HG02938 (cell line): ENCODE measurements around the gene SLC17A2.

Experiments
- ATAC-seq: cut with Tn5 transposase; IDR thresholded peaks from one replicate; pipeline ENCODE4 v1.9.1; 2021; ENCODE audit warnings: mild to moderate bottlenecking, moderate library complexity; ENCODE audit not compliant: unreplicated experiment

The SLC17A2 gene

GRCh38 chr6:25921525-25922203 lies 8.8 kb downstream of the SLC17A2 start:
- no peak for ATAC-seq

- no peak for ATAC-seq
Measured at GRCh38 chr6:25919657-25920056, 10.8 kb downstream of the SLC17A2 start.

- ATAC-seq: no peak
Measured at GRCh38 chr6:25918083-25918683, 12.3 kb downstream of the SLC17A2 start.

- no peak for ATAC-seq
Measured at GRCh38 chr6:25916789-25917490, 13.6 kb downstream of the SLC17A2 start.

GRCh38 chr6:25916330-25916729 lies 14.2 kb downstream of the SLC17A2 start:
- no peak for ATAC-seq

GRCh38 chr6:25913741-25914140 lies 16.8 kb downstream of the SLC17A2 start:
- no peak for ATAC-seq

- ATAC-seq: no peak
Measured at GRCh38 chr6:25911351-25911750, 19.1 kb downstream of the SLC17A2 start.

- ATAC-seq: no peak
Measured at GRCh38 chr6:25907475-25908014, 22.9 kb downstream of the SLC17A2 start.

GRCh38 chr6:25903467-25904099 lies 26.9 kb downstream of the SLC17A2 start:
- ATAC-seq: no peak

GRCh38 chr6:25902071-25902470 lies 28.4 kb downstream of the SLC17A2 start:
- ATAC-seq: no peak

- no peak for ATAC-seq
Measured at GRCh38 chr6:25900843-25901242, 29.6 kb downstream of the SLC17A2 start.

- no peak for ATAC-seq
Measured at GRCh38 chr6:25899580-25900408, 30.7 kb downstream of the SLC17A2 start.

- no peak for ATAC-seq
Measured at GRCh38 chr6:25899123-25899522, 31.4 kb downstream of the SLC17A2 start.

- ATAC-seq: no peak
Measured at GRCh38 chr6:25898289-25898977, 32.1 kb downstream of the SLC17A2 start.

- ATAC-seq: no peak
Measured at GRCh38 chr6:25896252-25896651, 34.2 kb downstream of the SLC17A2 start.

- ATAC-seq: no peak
Measured at GRCh38 chr6:25895771-25896170, 34.7 kb downstream of the SLC17A2 start.

- ATAC-seq: no peak
Measured at GRCh38 chr6:25893778-25894177, 36.7 kb downstream of the SLC17A2 start.

GRCh38 chr6:25892877-25893276 lies 37.6 kb downstream of the SLC17A2 start:
- no peak for ATAC-seq

- ATAC-seq: no peak
Measured at GRCh38 chr6:25889877-25890853, 40.3 kb downstream of the SLC17A2 start.
